Suprapubic skin (tissue), 3 donors: ENCODE results near the gene ATF6.

Experiments used
- CTCF ChIP-seq, 2 donors: fragments of 200-600 bp in 1 of 2; fragments of 450-650 bp in 1 of 2; sonication (generic) in 1 of 2; IDR thresholded peaks; one replicate each; pipeline ENCODE4 v1.5.1; 2016 to 2019; ENCODE audit warnings: antibody characterized with exemption in 2 of 2, mild to moderate bottlenecking in 1 of 2, moderate library complexity in 1 of 2
- POLR2AphosphoS5 ChIP-seq, 3 donors: sonication (generic); formaldehyde crosslinking; IDR thresholded peaks; one replicate each; pipeline ENCODE4 v1.6.1; 2017; ENCODE audit warnings: antibody characterized with exemption in 3 of 3

GRCh38 chr1:161772397-161772796 is 6.3 kb downstream of the ATF6 start:
- TF ChIP-seq POLR2AphosphoS5 (IDR thresholded peaks at IDR 0.05) (no peak), CTCF (IDR thresholded peaks at IDR 0.05) (no peak)
